Colonic mucosa (tissue), 4 donors: Measurements from ENCODE around the gene DCPS. TPM values are rescaled to one million over a fixed set of nuclear protein-coding genes. Genes with fewer than 3 reads are reported as not detected.
"Not testable (repeated sequence)": the region's sequence is repeated elsewhere in the genome, so short reads cannot be mapped to it uniquely, and the experiment has no call there.

Source experiments
- DNase-seq: peaks from one replicate; pipeline ENCODE4 v3.0.0-alpha.2; 2020
- H3K27ac ChIP-seq: fragments of 200-600 bp; one replicate; pipeline ENCODE4 v1.8.0; 2021
- H3K27me3 ChIP-seq: fragments of 200-600 bp; one replicate; pipeline ENCODE4 v1.8.0; 2021
- H3K36me3 ChIP-seq: fragments of 200-600 bp; one replicate; pipeline ENCODE4 v1.8.0; 2021
- H3K4me1 ChIP-seq: fragments of 200-600 bp; one replicate; pipeline ENCODE4 v1.8.0; 2021; ENCODE audit warnings: mild to moderate bottlenecking
- H3K4me3 ChIP-seq: fragments of 200-600 bp; one replicate; pipeline ENCODE4 v1.8.0; 2021
- H3K9ac ChIP-seq, 2 donors: one replicate each; pipeline ENCODE4 v1.7.0; 2013; ENCODE audit warnings: control low read depth in 2 of 2, low read depth in 2 of 2, low read length in 2 of 2
- H3K9me3 ChIP-seq: fragments of 200-600 bp; one replicate; pipeline ENCODE4 v1.8.0; 2021
- CTCF ChIP-seq: fragments of 200-600 bp; IDR thresholded peaks from one replicate; pipeline ENCODE4 v1.8.0; 2022; ENCODE audit warnings: antibody characterized with exemption, mild to moderate bottlenecking
- intact Hi-C: fragments of 100-400 bp; cut with DNase I; formaldehyde crosslinking; loops from one replicate; pipeline ENCODE4 v1.14.1; 2022
- total RNA-seq, 2 donors: library from RNA; stranded (reverse); fragmentation: NEBNext Ultra II Directional in 1 of 2; extraction: Animal tissue kit (Norgen Biotek cat#: 25700) in 1 of 2; gene quantifications; one replicate each; pipeline ENCODE4 v1.2.1, GENCODE V29; 2021
- donor health status: healthy.
- donor health status: DM: no; HTN: no; CAD: no.
- donor health status: DM: no; HTN: no; CAD: no.

DCPS gene
- total RNA-seq, 2 donors from 2014 or later, result 17.2 to 31.1 TPM

GRCh38 chr11:126366823-126367654 lies 63.2 kb downstream of the DCPS start:
- H3K4me3 ChIP-seq, intact Hi-C loops, H3K27me3 ChIP-seq, H3K9me3 ChIP-seq, H3K4me1 ChIP-seq, H3K36me3 ChIP-seq: not testable (repeated sequence)
- DNase-seq, result peak; percentile 83
- peak overlapping the region in 1 of 2 donors; percentile 40 for H3K9ac ChIP-seq
- peak; percentile 22 for TF ChIP-seq CTCF
- peak overlapping the region; percentile 71 for H3K27ac ChIP-seq

- intact Hi-C loops, H3K27me3 ChIP-seq, H3K36me3 ChIP-seq, H3K4me3 ChIP-seq, DNase-seq, H3K4me1 ChIP-seq, H3K9me3 ChIP-seq, H3K9ac ChIP-seq: not testable (repeated sequence)
- H3K27ac ChIP-seq, result peak overlapping the region; percentile 71
Measured at GRCh38 chr11:126367806-126368205, 63.9 kb downstream of the DCPS start.

GRCh38 chr11:126368336-126369119 lies 64.7 kb downstream of the DCPS start:
- H3K9me3 ChIP-seq, H3K36me3 ChIP-seq, DNase-seq, intact Hi-C loops, H3K4me3 ChIP-seq, H3K9ac ChIP-seq, H3K4me1 ChIP-seq, H3K27me3 ChIP-seq: not testable (repeated sequence)
- H3K27ac ChIP-seq, result peak overlapping the region; percentile 71

GRCh38 chr11:126370016-126370415 lies 66.2 kb downstream of the DCPS start:
- Histone ChIP-seq H3K4me1 (peaks cover 5% of the 10 kb centered on the region), H3K36me3 (no peaks in the 10 kb centered on the region), H3K4me3 (no peak overlapping the region), H3K9me3 (no peaks in the 10 kb centered on the region), H3K27me3 (no peaks in the 10 kb centered on the region), H3K9ac (no peak overlapping the region), H3K27ac (no peak overlapping the region)
- DNase-seq, result no peak
- TF ChIP-seq CTCF, result no peak
- intact Hi-C loops, result no loop called here

- H3K4me3 ChIP-seq, result no peak overlapping the region
- H3K27me3 ChIP-seq, result no peaks in the 10 kb centered on the region
- H3K36me3 ChIP-seq, result no peaks in the 10 kb centered on the region
- intact Hi-C loops, result no loop called here
- no peak overlapping the region for H3K9ac ChIP-seq
- no peak for DNase-seq
- H3K9me3 ChIP-seq, result no peaks in the 10 kb centered on the region
- no peak overlapping the region for H3K27ac ChIP-seq
- no peaks in the 10 kb centered on the region for H3K4me1 ChIP-seq
- TF ChIP-seq CTCF, result no peak
Measured at GRCh38 chr11:126371595-126371994, 67.7 kb downstream of the DCPS start.

GRCh38 chr11:126373389-126374066 lies 69.7 kb downstream of the DCPS start:
- H3K27ac ChIP-seq, H3K9ac ChIP-seq, DNase-seq, H3K27me3 ChIP-seq, intact Hi-C loops, H3K9me3 ChIP-seq, H3K4me3 ChIP-seq, H3K36me3 ChIP-seq, H3K4me1 ChIP-seq: not testable (repeated sequence)

GRCh38 chr11:126374562-126375300 lies 70.9 kb downstream of the DCPS start:
- H3K4me1 ChIP-seq, H3K27me3 ChIP-seq, DNase-seq, H3K9ac ChIP-seq, H3K27ac ChIP-seq, H3K9me3 ChIP-seq, H3K36me3 ChIP-seq, H3K4me3 ChIP-seq, intact Hi-C loops: not testable (repeated sequence)
